Measurements from ENCODE around the gene COA3. TPM values are rescaled to one million over a fixed set of nuclear protein-coding genes. Genes with fewer than 3 reads are reported as not detected.
"Not testable (repeated sequence)": the region's sequence is repeated elsewhere in the genome, so short reads cannot be mapped to it uniquely, and the experiment has no call there.

COA3 gene
- total RNA-seq, 2 experiments from 2014 or later, result 4.0 to 4.5 TPM

DNA sequence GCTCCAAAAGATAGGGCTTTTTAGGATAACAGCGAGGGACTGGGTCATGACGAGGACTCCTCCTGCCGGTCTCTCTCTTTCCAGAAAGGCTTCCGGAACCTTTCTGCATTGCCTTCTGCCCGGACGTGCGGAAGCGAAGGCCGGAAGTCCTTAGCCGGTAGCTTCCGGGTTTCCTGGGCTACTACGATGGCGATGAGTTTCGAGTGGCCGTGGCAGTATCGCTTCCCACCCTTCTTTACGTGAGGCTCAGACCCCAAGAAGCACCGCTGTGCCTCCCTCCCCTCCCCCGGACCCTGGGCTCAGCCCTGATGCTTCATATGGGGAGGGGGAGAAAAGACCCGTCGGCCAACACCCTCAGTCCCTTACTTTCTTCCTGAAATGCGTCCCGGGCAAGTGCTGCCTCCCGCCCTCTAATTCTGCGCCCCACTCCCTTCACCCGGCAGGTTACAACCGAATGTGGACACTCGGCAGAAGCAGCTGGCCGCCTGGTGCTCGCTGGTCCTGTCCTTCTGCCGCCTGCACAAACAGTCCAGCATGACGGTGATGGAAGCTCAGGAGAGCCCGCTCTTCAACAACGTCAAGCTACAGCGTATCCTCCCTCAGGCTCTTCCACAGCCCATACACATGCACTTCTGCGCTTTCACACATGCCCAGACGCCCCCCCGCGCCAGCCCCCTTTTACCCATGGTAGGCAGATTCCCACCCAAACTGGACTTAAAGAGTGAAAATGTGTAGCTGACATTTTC is 25.0 kb downstream of the COA3 start, which contains the start of gene VPS25:
TSS of gene VPS25 (plus strand) at position 160 of the 746 bp plus-strand sequence. CDS start at position 187, 27 bp downstream.
- Mint-ChIP-seq H3K27me3 (peaks cover 3% of the 10 kb centered on the region), H3K4me3 (peak within 1 kb of the TSS; percentile 96), H3K36me3 (ENCODE audit: low read depth) (peaks cover 57% of the 10 kb centered on the region), H3K27ac (peak within 1 kb of the TSS; percentile 92), H3K9me3 (no peaks in the 10 kb centered on the region), H3K4me1 (ENCODE audit: low read depth) (peaks cover 34% of the 10 kb centered on the region)
- no peaks in the 10 kb centered on the region for H3K9me3 ChIP-seq (ENCODE audit: control insufficient read depth in 1 of 2, insufficient read depth in 1 of 2, low read length in 2 of 2)
- H3K4me3 ChIP-seq (ENCODE audit: low read length), result peak within 1 kb of the TSS; percentile 71
- ATAC-seq (ENCODE audit: poor library complexity), result peak; percentile 93
- peaks cover 32% of the 10 kb centered on the region for H3K36me3 ChIP-seq (ENCODE audit: insufficient read depth, low read length)
- intact Hi-C loops (cut with DNase I, micrococcal nuclease), result loop anchor here in 1 of 2 experiments (2.0 kb wide), 4 partner anchors 25 to 59 kb away; partner anchors contain the start of genes BECN1, CNTD1, COA3 and EZH1
- TF ChIP-seq, protein P1, sequence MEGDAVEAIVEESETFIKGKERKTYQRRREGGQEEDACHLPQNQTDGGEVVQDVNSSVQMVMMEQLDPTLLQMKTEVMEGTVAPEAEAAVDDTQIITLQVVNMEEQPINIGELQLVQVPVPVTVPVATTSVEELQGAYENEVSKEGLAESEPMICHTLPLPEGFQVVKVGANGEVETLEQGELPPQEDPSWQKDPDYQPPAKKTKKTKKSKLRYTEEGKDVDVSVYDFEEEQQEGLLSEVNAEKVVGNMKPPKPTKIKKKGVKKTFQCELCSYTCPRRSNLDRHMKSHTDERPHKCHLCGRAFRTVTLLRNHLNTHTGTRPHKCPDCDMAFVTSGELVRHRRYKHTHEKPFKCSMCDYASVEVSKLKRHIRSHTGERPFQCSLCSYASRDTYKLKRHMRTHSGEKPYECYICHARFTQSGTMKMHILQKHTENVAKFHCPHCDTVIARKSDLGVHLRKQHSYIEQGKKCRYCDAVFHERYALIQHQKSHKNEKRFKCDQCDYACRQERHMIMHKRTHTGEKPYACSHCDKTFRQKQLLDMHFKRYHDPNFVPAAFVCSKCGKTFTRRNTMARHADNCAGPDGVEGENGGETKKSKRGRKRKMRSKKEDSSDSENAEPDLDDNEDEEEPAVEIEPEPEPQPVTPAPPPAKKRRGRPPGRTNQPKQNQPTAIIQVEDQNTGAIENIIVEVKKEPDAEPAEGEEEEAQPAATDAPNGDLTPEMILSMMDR (IDR thresholded peaks at IDR 0.05), result no peak
- H3K27me3 ChIP-seq (ENCODE audit: control insufficient read depth in 1 of 2, insufficient read depth in 2 of 2, low read length in 2 of 2), result no peaks in the 10 kb centered on the region
- peaks cover 14% of the 10 kb centered on the region for H3K4me1 ChIP-seq (ENCODE audit: insufficient read depth, low read length)
- ChIA-PET POLR2A (interaction anchor here (0.5 to 2.1 kb wide), 19 partner anchors 10 to 711 kb away, joined by 3 to 17 read pairs (median 4); partner anchors contain the start of genes BECN1, CNTD1, COA3 and DHX8), CTCF (interaction anchor here (0.8 to 2.1 kb wide), 5 partner anchors 10 to 195 kb away, joined by 3 to 13 read pairs (median 7); partner anchors contain the start of gene BECN1)
- H3K27ac ChIP-seq (ENCODE audit: low read depth in 1 of 2, low read length in 2 of 2), result peak within 1 kb of the TSS; percentile 68 to 76
- DNase-seq, result peak; percentile 58 to 89 (median 71)

DNA sequence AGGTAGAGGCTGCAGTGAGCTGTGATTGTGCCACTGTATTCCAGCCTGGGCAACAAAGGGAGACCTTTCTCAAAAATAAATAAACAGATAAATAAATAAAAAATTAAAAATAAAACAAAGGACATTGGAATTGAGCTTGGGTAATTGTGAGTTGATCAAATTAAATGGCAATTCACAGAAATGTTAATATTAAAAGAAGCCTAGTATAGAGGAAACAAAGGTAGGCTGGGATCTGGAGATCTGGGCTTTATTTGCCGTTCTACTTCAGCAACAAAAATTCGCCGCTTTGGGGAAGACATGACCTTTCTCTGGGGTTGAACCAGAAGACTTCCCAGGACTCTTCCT is 25.6 kb downstream of the COA3 start:
- peak overlapping the region; percentile 92 for H3K27ac Mint-ChIP-seq
- H3K4me3 Mint-ChIP-seq, result peak overlapping the region; percentile 96
- Histone ChIP-seq H3K27ac (ENCODE audit: low read depth in 1 of 2, low read length in 2 of 2) (peak overlapping the region; percentile 68 to 76), H3K36me3 (ENCODE audit: insufficient read depth, low read length) (peaks cover 27% of the 10 kb centered on the region), H3K4me1 (ENCODE audit: insufficient read depth, low read length) (peaks cover 14% of the 10 kb centered on the region), H3K27me3 (ENCODE audit: control insufficient read depth in 1 of 2, insufficient read depth in 2 of 2, low read length in 2 of 2) (no peaks in the 10 kb centered on the region), H3K9me3 (ENCODE audit: control insufficient read depth in 1 of 2, insufficient read depth in 1 of 2, low read length in 2 of 2) (no peaks in the 10 kb centered on the region), H3K4me3 (ENCODE audit: low read length) (peak overlapping the region; percentile 71)
- H3K9me3 Mint-ChIP-seq, result no peaks in the 10 kb centered on the region
- ChIA-PET POLR2A (interaction anchor here (0.6 to 2.1 kb wide), 18 partner anchors 9 to 711 kb away, joined by 3 to 17 read pairs (median 4); partner anchors contain the start of genes BECN1, CNTD1, COA3 and DHX8), CTCF (interaction anchor here (0.8 to 2.1 kb wide), 4 partner anchors 9 to 194 kb away, joined by 3 to 13 read pairs (median 8); partner anchors contain the start of gene BECN1)
- H3K4me1 Mint-ChIP-seq (ENCODE audit: low read depth), result peaks cover 34% of the 10 kb centered on the region
- peak; percentile 22 for ATAC-seq (ENCODE audit: poor library complexity)
- no peak for DNase-seq
- peaks cover 8% of the 10 kb centered on the region for H3K27me3 Mint-ChIP-seq
- peaks cover 51% of the 10 kb centered on the region for H3K36me3 Mint-ChIP-seq (ENCODE audit: low read depth)
- TF ChIP-seq, protein P1 (IDR thresholded peaks at IDR 0.05), result no peak
- intact Hi-C loops (cut with DNase I, micrococcal nuclease), result loop anchor here in 1 of 2 experiments (2.0 kb wide), 3 partner anchors 28 to 60 kb away; partner anchors contain the start of genes BECN1, EZH1 and PSME3

DNA sequence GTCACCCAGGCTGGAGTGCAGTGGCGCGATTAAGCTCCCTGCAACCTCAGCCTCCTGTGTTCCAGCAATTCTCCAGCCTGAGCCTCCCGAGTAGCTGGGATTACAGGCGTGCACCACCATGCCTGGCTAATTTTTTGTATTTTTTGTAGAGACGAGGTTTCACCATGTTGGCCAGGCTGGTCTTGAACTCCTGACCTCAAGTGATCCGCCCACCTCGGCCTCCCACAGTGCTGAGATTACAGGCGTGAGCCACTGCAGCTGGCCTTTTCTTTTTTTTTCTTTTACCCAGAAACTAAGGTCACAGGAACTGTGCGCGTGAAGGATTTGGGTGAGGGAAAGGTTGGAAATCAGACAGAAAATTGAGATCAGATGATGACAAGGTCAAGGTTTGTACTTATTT is 28.5 kb downstream of the COA3 start:
- DNase-seq; H3K27ac ChIP-seq (ENCODE audit: low read depth in 1 of 2, low read length in 2 of 2); ATAC-seq (ENCODE audit: poor library complexity); CTCF ChIA-PET; H3K36me3 ChIP-seq (ENCODE audit: insufficient read depth, low read length); H3K4me3 Mint-ChIP-seq; H3K27me3 ChIP-seq (ENCODE audit: control insufficient read depth in 1 of 2, insufficient read depth in 2 of 2, low read length in 2 of 2); intact Hi-C loops (cut with DNase I, micrococcal nuclease); H3K4me3 ChIP-seq (ENCODE audit: low read length); H3K9me3 Mint-ChIP-seq; H3K9me3 ChIP-seq (ENCODE audit: control insufficient read depth in 1 of 2, insufficient read depth in 1 of 2, low read length in 2 of 2); H3K27ac Mint-ChIP-seq; POLR2A ChIA-PET: not testable (repeated sequence)
- H3K36me3 Mint-ChIP-seq (ENCODE audit: low read depth), result peaks cover 23% of the 10 kb centered on the region
- H3K4me1 Mint-ChIP-seq (ENCODE audit: low read depth), result peaks cover 27% of the 10 kb centered on the region
- H3K4me1 ChIP-seq (ENCODE audit: insufficient read depth, low read length), result peaks cover 14% of the 10 kb centered on the region
- peaks cover 26% of the 10 kb centered on the region for H3K27me3 Mint-ChIP-seq

DNA sequence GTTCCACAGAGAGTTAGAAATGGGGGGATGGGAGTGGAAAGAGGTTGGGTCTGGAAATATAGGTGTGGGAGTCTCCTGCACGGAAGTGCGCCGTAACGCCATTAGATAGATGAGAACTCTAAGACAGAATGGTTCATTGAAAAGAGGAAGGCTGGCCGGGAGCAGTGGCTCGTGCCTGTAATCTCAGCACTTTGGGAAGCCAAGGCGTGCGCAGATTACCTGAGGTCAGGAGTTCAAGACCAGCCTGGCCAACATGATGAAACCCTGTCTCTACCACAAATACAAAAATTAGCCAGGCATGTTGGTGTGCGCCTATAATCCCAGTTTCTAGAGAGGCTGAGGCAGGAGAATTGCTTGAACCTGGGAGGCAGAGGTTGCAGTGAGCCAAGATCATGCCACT is 30.5 kb downstream of the COA3 start:
- ATAC-seq (ENCODE audit: poor library complexity); H3K27ac Mint-ChIP-seq; intact Hi-C loops (cut with DNase I, micrococcal nuclease); H3K4me3 ChIP-seq (ENCODE audit: low read length); H3K4me1 Mint-ChIP-seq (ENCODE audit: low read depth); H3K9me3 Mint-ChIP-seq; CTCF ChIA-PET; H3K27ac ChIP-seq (ENCODE audit: low read depth in 1 of 2, low read length in 2 of 2); POLR2A ChIA-PET; H3K36me3 ChIP-seq (ENCODE audit: insufficient read depth, low read length); H3K4me1 ChIP-seq (ENCODE audit: insufficient read depth, low read length); DNase-seq; H3K9me3 ChIP-seq (ENCODE audit: control insufficient read depth in 1 of 2, insufficient read depth in 1 of 2, low read length in 2 of 2); H3K36me3 Mint-ChIP-seq (ENCODE audit: low read depth); H3K4me3 Mint-ChIP-seq: not testable (repeated sequence)
- peaks cover 8 to 12% of the 10 kb centered on the region in 2 experiments for H3K27me3 ChIP-seq (ENCODE audit: control insufficient read depth in 1 of 2, insufficient read depth in 2 of 2, low read length in 2 of 2)
- H3K27me3 Mint-ChIP-seq, result peaks cover 37% of the 10 kb centered on the region

All from CD4-positive, alpha-beta T cell (primary cell).